D341Med (cell line): ENCODE measurements around the gene TTC21A.
"Not testable (repeated sequence)": the region's sequence is repeated elsewhere in the genome, so short reads cannot be mapped to it uniquely, and the experiment has no call there.

Source experiments
- DNase-seq: peaks from one replicate; pipeline ENCODE4 v3.0.0; 2012; ENCODE audit warnings: low spot score

TTC21A gene

DNA sequence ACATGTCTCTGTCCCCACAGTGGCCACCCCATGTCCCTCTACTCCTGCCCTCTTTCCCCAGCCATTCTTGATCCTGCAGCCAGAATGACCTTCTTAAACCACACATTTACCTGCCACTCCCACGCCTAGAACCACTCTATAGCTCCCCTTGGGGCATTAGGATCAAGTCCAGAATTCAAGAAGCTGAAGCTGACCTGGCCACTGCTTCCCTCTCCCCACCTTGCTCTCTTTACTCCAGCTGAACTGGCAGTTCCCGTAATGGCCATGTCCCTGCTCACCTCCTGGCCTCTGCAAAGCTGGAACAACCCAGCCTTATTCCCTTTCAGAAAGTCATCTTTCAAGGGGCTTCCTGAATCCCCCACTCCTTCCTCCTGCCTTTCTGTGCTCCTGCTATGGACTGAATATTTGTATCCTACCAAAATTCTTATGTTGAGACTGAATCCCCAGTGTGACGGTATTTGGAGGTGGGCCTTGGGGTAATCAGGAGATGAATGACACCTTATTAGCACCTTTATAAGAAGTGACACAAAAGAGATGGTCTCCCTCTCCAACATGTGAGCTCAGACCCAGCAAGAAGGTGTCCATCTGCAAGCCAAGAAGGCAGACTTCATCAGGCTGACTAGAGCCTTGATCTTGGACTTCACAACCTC is 42.1 kb downstream of the TTC21A start:
- no peak for DNase-seq

DNA sequence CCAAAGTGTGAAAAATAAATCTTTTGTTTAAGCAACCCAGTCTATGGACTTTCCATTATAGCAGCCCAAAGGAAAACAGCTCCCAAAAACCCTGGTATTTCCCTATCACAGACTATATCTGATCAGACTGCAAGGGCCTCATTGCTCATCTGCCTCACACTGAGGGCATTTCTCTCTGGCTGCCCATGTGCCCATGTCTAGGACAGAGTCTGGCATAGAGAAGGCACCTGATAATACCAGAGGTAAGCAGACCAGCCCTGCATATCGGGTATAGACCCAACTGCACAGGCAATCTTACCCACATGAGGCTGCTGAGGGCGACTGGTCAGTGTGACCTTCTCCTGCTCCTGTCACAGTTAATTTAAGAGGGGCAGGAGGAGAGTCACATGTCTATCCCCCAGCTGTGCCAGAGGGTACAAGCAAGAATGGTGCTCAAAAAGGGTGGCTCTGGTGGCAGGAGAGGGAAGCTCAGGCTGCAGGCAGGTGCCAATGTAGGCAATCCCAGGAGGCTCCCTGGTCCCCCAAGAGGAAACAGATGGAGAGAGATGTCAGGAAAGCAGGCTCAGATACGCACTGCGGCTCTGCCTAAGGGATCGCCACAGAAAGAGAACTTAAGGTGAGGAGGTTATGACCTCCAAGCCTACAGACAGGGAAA is 42.8 kb downstream of the TTC21A start:
- DNase-seq: peak; percentile 83

DNA sequence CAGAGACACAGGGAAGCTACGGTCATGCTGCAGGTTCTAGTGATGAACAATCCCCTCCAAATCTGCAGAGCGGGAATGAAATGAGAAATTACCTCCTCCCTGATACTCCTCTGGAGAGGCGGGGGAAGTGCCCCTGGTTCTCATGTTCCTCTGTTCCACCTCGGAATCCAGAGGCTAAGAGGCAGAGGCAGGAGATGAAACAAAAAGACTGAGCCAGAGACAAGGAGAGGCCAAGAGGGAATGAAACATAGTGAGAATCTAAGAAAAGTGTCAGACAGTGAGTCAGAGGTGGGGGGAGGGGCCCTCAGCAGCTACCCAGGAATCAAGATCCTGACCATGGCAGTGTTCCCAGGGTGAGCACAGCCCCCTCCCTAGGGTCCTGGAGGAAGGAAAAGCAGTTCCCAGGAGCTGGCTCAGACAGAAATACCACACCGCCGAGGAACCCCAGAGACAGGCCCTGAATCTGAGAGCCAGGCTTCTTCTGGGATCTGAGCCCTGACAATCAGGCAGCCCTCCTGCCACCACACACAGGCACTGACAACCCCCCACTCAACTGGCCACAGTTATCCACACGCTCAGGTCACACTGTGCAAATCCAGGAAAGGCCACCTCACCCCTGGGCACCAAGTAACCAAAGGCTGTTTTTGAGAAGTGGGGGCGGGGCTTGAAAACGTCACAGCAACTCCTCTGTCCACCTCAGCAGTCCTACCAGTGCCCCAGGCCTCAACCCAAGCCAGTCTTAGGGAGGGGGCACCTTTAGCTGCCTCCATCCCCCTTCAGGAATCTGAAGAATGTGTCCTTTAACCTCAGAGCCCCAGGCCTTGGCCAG is 43.5 kb downstream of the TTC21A start:
- peak; percentile 70 for DNase-seq

DNA sequence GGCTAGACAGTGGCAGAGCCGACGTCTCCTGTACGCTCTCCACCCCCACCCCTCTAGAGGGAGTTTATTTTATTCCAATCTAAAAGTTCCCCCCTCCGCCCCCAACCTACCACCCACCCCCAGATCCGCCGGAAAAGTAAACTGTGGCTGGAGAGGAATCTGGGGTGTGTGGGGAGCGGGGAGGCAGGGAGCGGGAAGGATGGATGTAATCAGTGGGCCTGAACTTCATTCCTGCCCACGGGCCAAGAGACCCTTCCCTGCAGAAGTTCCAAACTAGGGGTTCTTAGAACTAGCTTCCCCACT is 46.4 kb downstream of the TTC21A start:
- DNase-seq: no peak

DNA sequence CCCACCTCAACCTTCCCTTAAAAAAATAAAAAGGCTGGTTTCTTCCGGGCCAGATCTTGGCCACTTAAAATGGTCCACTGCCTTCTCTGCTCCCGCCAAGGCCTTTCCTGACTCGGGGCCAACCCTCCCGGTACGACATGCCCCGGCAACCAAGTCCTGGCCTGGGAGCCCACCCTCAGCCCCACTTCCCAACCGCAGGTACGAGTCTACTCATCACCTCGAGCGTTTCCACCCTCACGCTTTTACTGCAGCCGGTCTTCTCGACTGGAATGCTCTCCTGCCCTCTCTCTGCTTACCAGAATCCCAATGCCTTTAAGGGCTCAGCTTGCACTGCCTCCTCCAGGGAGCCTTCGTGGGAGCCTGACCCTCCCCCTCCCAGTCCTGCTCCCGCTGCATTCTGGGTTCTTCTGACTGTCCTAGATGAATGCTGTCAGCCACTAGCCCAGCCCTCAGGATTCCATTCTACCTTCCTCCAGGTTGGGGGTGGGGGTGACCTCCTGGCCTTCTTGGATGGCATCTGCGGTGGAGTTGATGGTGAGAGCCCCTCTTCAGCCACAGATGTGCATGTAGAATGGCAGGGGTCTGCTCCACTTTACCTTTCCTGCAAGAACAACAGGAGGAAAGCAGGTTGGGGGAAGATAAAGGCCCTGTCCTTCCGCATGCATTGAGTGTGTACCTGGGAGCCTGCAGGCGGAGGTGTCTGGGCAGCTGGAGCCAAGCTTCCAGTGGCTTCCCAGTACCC is 47.0 kb downstream of the TTC21A start:
- no peak for DNase-seq

DNA sequence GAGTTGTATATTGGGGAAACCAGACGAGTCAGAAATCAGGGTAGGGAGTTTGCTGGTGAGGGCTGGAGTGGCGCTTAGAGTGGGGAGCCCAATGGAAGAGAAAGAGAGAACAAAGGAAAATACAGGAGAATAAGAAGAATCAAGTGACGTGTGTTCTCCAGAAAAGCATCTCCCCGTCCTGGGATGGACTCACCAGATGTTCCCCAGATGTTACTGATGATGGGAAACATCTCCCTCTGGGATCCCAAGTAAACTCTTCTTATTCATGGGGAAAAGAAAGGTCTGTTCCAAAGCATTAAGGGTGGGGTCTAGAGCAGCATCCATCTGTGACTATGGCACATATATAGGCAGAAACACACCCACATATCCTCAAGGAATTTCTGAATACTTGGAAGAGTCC is 48.9 kb downstream of the TTC21A start:
- DNase-seq: no peak

DNA sequence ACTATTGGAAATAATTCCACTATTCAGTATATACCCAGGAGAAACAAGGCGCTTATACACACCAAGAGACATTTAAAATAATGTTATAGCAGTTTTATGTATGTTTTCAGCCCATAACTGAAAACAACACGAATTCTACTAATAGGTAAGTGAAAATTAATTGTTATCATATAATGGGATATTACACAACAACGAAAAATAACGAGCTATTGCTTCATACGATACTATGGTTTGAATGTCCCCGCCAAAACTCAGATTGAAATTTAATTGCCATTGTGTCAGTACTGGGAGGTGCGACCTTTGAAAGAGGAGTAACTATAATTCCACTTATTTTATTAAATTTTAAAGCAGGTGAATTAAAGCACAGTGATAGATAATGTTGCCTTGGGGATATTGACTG is 49.9 kb downstream of the TTC21A start:
- no peak for DNase-seq

DNA sequence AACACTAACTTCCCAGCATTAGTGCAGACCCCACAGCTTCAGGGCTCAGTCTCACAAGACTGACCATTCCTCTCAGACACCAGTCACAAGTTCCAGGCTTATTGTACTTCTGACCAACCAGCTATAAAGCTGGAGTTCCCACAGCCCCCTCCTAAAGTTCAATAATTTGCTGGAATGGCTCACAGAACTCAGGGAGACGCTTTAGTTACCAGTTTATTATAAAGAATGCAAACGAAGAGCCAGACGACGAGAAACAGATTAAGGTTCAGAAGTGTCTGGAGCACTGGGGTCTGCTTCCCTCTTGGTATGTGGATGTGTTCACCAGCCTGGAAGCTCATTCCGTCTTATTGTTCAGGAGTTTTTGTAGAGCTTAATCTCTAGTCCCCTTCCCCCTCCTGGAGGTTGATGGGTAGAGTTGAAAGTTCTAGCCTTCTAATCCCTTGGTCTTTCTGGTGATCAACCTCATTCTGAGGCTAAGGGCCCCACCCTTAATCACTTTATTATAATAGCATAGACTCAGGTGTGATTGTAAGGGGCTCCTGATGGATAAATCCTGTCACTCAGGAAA is 50.8 kb downstream of the TTC21A start:
- DNase-seq: no peak

DNA sequence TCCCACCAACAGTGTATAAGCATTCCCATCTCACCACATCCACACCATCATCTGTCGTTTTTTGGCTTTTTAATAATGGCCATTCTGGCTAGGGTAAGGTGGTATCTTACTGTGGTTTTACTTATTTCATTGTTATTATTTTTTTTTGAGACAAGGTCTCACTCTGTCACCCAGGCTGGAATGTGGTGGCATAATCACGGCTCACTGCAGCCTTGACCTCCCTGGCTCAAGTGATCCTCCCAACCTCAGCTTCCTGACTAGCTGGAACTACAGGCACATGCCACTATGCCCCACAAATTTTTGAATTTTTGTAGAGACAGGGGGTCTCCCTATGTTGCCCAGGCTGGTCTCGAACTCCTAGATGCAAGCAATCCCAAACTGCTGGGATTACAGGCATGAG is 56.9 kb downstream of the TTC21A start:
- DNase-seq: no peak

DNA sequence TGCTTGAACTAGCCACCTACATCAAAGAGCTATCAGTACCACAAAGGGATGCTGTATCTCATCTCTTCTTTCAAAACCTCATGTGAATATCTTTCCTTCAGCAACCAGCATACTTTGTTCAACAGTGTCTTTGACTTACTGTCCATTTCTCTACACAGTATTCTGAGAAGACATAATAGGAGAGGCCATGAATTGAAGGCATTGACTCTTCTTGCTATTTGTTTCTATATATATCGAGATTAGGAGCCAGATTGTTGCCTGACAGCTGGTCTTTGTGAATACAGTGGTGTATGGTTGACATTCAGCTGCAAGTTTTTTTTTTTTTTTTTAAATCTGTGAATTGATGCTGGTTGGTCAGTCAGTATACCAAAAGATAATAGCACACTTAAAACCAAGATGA is 58.0 kb downstream of the TTC21A start:
- DNase-seq: no peak

DNA sequence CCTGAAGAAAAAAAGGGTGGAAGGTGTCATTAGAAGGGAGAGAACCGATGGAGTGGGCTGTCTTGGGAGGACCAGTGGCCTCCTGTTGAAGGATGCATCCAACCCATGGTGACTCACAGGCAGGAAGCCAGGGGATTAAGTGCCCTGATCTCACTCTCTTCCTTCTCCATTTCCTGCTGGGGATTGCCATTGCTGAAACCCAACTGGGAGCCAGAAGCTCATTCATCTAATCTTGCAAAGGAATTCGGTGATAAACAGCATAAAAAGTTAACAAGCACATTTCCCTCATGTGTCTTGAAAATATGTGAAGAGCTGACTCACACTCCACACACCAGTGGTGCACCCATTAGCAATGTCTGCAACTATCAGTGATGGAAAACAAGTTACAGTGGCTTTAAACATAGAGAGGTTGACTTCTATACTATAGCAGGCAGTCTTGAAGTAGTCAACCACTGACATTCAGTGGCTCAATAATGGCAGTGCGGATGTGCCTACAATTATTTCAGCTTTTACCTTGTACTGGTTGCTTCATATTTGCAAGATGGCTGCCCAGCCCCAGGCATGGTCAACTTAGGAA is 58.7 kb downstream of the TTC21A start:
- DNase-seq: no peak

DNA sequence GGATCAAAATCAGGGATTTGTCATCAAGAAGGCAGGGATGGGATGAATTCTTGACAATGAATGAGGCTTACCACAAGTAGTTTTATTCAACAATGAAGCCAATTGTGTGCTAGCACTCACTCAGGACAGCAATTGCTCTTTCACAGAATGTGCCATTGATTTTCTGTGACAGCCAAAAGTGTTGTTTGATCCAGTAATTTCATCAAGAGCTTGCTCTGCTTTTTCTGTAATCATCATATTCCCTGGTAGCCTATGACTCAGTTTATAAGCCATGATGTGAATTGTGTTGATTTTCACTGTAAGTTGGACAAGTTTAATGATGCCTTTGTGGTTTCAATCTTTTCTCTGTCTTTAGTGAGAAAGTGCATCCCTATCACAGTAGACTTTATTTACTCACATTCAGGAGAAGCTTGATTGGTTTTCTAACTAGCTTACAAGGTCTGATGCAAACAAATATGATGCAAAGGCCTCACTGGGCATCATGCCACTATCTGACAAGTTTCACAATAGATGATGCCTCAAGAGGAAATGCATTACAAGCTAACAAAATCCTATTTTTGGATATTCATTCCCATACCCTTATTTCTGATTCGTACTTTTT is 59.6 kb downstream of the TTC21A start:
- no peak for DNase-seq

DNA sequence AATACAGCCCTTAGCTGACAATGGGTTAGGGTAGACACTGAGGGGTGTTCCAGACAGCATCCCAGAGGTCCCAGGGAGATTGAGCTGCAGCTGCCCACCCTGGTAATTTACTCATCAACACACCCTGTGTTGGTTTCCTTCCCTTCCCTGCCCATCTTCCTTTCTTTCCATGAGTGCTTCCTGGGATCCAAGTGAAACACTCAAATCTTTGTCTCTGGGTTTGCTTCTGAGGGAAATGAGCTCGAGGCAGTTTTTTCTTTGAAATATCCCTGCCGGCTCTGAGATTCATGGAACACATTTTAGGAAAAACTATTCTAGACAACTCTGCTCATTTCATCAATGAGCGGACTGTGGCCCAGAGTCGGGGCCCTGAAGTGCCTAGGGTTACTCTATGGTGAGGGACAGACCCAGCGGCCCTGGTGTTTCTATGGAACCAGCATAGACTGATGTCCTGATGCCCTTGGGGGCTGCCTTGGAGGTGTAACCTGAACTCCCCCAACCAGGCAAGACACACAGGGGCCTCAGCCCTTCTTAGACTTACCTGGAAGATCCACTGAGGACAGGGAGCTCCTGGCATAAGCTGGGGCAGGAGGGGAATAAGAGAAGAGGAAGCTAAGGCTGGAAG is 60.8 kb downstream of the TTC21A start:
- DNase-seq: no peak

DNA sequence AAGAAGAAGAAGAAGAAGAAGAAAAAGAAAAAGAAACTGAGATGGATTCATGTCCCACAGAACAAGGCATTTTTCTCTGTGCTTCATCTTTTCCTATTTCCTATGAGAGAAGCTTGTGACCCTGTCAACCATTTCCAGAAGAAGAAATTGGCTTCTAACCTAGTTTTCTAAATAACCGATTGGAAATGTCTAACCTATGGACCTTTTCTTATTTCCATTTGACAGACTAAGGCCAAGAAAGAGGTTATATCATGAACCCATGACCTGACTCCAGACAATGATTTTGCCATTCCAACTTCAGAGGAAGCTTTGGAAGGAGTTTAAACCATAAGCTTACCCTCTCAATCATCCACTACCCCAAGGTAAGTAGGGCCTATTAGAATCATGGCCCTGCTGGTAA is 62.2 kb downstream of the TTC21A start:
- no peak for DNase-seq

DNA sequence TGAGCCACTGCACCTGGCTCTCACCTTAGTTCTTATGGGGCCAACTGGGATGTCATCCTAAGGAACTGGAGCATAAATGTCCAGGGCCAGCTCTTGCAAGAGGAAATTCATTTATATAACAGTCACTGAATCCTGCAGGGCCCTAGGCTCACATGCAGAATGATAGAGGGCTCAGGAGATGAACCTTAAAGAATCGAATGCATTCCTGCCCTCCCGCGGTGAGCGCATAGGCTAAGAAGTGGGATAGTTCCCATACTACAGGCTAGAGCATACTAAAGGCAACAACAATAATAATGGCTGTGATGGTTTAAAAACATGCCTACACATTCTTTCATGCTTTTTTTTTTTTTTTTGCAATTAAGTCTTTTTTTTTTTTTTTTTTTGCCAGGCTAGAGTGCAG is 63.0 kb downstream of the TTC21A start:
- no peak for DNase-seq

DNA sequence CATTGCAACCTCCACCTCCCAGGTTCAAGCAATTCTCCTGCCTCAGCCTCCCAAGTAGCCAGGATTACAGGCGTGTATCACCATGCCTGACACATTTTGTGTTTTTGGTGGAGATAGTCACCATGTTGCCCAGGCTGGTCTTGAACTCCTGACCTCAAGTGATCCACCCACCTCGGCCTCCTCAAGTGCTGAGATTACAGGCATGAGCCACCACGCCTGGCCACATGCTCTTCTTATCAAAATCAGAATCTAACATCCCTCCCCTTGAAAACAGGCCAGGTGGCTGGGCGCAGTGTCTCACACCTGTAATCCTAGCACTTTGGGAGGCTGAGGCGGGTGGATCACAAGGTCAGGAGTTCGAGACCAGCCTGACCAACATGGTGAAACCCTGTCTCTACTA is 63.4 kb downstream of the TTC21A start:
- DNase-seq: not testable (repeated sequence)

DNA sequence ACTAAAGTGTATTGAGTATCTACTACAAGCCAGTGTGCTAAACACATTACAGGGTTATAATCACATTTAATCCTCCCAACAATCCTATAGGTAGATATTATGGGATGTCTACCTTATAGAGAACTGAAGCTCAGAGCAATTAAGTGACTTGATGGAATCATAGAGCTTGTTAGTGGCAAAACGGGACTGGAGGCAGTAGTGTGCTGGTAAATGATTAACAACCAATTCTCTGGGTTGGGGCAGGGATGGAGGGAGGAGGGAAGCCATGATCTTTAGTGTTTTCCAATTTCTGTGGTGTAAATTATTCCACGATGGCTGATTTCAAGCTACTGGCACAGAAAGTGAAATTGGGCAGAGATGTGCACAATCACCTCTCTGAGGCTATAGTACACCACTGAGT is 64.4 kb downstream of the TTC21A start:
- no peak for DNase-seq

DNA sequence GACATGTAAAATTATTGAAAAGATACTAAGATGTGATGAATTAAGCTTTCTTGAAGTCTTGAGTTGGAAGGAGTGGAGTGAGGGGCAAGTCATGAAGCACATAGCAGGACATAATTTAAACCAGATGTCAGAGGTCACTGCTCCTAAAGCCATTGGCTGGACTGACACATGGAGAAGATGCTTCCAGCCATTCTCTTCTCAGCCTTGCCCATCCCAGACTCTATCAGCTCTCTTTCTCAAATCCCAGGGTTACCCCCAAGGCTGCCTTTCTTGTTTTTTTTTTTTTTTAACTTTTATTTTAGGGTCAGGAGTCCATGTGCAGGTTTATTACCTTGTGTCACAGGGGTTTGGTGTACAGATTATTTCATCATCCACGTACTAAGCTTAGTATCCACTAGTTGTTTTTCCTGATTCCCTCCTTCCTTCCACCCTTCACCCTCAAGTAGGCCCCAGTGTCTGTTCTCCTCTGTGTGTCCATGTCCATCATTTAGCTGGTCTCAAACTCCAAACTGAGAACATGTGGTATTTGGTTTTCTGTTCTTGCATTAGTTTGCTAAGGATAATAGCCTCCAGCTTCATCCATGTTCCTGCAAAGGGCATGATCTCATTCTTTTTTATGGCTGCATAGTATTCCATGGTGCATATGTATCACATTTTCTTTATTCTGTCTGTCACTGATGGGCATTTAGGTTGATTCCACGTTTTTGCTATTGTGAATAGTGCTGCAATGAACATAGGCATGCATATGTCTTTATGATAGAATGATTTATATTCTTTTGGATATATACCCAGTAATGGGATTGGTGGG is 66.0 kb downstream of the TTC21A start:
- DNase-seq: no peak

DNA sequence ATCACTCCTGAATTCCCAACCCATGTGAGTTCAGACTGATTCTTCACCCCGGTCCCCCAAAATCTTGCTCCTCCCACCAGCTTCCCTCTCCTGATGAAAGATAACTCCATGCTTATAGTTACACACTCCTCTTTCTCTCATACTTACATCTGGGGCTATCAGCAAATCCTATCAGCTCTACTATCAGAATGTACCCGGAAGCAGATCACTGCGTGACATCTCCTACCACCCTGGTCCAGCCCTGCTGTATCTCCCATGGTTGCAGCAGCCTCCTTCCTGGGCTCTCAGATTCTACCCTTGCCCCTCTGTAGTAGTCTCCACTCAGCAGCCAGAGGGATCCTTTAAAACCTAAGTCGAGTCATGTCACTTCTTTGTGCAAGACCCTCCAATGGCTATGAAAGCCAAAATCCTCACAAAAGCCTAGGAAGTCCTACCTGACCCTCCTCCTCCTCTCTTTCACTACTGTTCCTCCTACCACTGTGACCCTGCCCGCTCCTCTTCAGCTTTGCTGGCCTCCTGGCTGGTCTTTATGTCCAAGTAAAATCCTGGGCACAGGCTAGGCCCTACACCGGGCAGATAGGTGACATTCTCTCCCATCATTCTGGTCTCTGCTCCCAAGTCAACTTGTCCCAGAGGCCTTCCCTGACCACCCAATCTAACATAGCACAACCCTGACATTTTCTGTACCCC is 68.7 kb downstream of the TTC21A start:
- no peak for DNase-seq
